Measurements from ENCODE around the gene PLXNA2. TPM values are rescaled to one million over a fixed set of nuclear protein-coding genes. Genes with fewer than 3 reads are reported as not detected.

PLXNA2 gene
- total RNA-seq, 1 experiment from 2014 or later, result 6.0 TPM

- no peak for DNase-seq (ENCODE audit: low read depth)
Measured at GRCh38 chr1:208182880-208183645, 61.1 kb downstream of the PLXNA2 start.

- no peak for DNase-seq (ENCODE audit: low read depth)
Measured at GRCh38 chr1:208181364-208181763, 62.8 kb downstream of the PLXNA2 start.

GRCh38 chr1:208180421-208180820 lies 63.8 kb downstream of the PLXNA2 start:
- DNase-seq (ENCODE audit: low read depth), result no peak

- no peak for DNase-seq (ENCODE audit: low read depth)
Measured at GRCh38 chr1:208179961-208180409, 64.2 kb downstream of the PLXNA2 start.

- no peak for DNase-seq (ENCODE audit: low read depth)
Measured at GRCh38 chr1:208179263-208179816, 64.8 kb downstream of the PLXNA2 start.

GRCh38 chr1:208178091-208178529 lies 66.1 kb downstream of the PLXNA2 start:
- peak; percentile 34 for DNase-seq (ENCODE audit: low read depth)

GRCh38 chr1:208177656-208178055 lies 66.5 kb downstream of the PLXNA2 start:
- DNase-seq (ENCODE audit: low read depth), result no peak

- no peak for DNase-seq (ENCODE audit: low read depth)
Measured at GRCh38 chr1:208176649-208177048, 67.5 kb downstream of the PLXNA2 start.

- DNase-seq (ENCODE audit: low read depth), result no peak
Measured at GRCh38 chr1:208175508-208175895, 68.7 kb downstream of the PLXNA2 start.

GRCh38 chr1:208174731-208175507 lies 69.3 kb downstream of the PLXNA2 start:
- DNase-seq (ENCODE audit: low read depth), result peak; percentile 69

GRCh38 chr1:208174200-208174599 lies 70.0 kb downstream of the PLXNA2 start:
- DNase-seq (ENCODE audit: low read depth), result no peak

- no peak for DNase-seq (ENCODE audit: low read depth)
Measured at GRCh38 chr1:208173749-208174148, 70.4 kb downstream of the PLXNA2 start.

GRCh38 chr1:208172423-208173145 lies 71.6 kb downstream of the PLXNA2 start:
- peak; percentile 19 for DNase-seq (ENCODE audit: low read depth)

- no peak for DNase-seq (ENCODE audit: low read depth)
Measured at GRCh38 chr1:208171616-208172422, 72.4 kb downstream of the PLXNA2 start.

GRCh38 chr1:208170252-208170651 lies 73.9 kb downstream of the PLXNA2 start:
- no peak for DNase-seq (ENCODE audit: low read depth)

GRCh38 chr1:208169081-208169879 lies 74.9 kb downstream of the PLXNA2 start:
- DNase-seq (ENCODE audit: low read depth), result no peak

- DNase-seq (ENCODE audit: low read depth), result no peak
Measured at GRCh38 chr1:208167261-208167869, 76.8 kb downstream of the PLXNA2 start.

GRCh38 chr1:208166340-208167138 lies 77.6 kb downstream of the PLXNA2 start:
- no peak for DNase-seq (ENCODE audit: low read depth)

GRCh38 chr1:208165659-208166058 lies 78.5 kb downstream of the PLXNA2 start:
- no peak for DNase-seq (ENCODE audit: low read depth)
